IMR-90 (cell line): ENCODE measurements around the gene TTF2. TPM values are rescaled to one million over a fixed set of nuclear protein-coding genes. Genes with fewer than 3 reads are reported as not detected.

ENCODE experiments used
- ATAC-seq: fragments of 200-7000 bp; cut with Tn5 transposase; 2 replicates; pipeline ENCODE4 v1.9.1; 2020; ENCODE audit warnings: low read depth, mild to moderate bottlenecking, moderate library complexity
- BruUV-seq: library from RNA; stranded (reverse); fragments of 400-500 nt; replicated peaks from 2 replicates; lab custom pipeline; 2021; lab: Mats Ljungman, UMichigan
- CTCF ChIA-PET: fragments of 300-600 bp; formaldehyde crosslinking; extraction: SDS; loops from one replicate; lab custom pipeline; 2021; ENCODE audit warnings: antibody characterized with exemption; lab: Yijun Ruan, JAX
- POLR2A ChIA-PET: fragments of 300-600 bp; sonication (Branson Sonifier 250); formaldehyde crosslinking; loops from one replicate; lab custom pipeline; 2022; ENCODE audit warnings: antibody characterized with exemption; ENCODE audit not compliant: unreplicated experiment; lab: Charles Lee
- DNase-seq: peaks from one replicate; pipeline ENCODE4 v3.0.0; 2013
- H2AFZ ChIP-seq: replicated peaks from 2 replicates; pipeline ENCODE3; 2013; ENCODE audit warnings: low read length, mild to moderate bottlenecking; ENCODE audit not compliant: poor library complexity
- H2AK5ac ChIP-seq: 2 replicates; pipeline ENCODE4 v1.6.1; 2013; ENCODE audit warnings: low read depth, low read length, inconsistent platforms
- H2AK9ac ChIP-seq: replicated peaks from 2 replicates; pipeline ENCODE3; 2013; ENCODE audit warnings: mild to moderate bottlenecking, low read depth, low read length, moderate library complexity; ENCODE audit not compliant: poor library complexity
- H2BK120ac ChIP-seq: 2 replicates; pipeline ENCODE4 v1.6.1; 2013; ENCODE audit warnings: low read depth, low read length, inconsistent platforms
- H2BK15ac ChIP-seq: 3 replicates; pipeline ENCODE4 v1.6.1; 2013; ENCODE audit warnings: low read depth, low read length, inconsistent platforms
- H2BK20ac ChIP-seq: 2 replicates; pipeline ENCODE4 v1.6.1; 2013; ENCODE audit warnings: low read depth, mild to moderate bottlenecking, inconsistent platforms, low read length, moderate library complexity
- H2BK5ac ChIP-seq: 2 replicates; pipeline ENCODE4 v1.6.1; 2013; ENCODE audit warnings: mild to moderate bottlenecking, low read depth, low read length, inconsistent platforms; ENCODE audit not compliant: poor library complexity, severe bottlenecking
- H3K14ac ChIP-seq: replicated peaks from 2 replicates; pipeline ENCODE4 v1.6.1; 2013; ENCODE audit warnings: low read depth, low read length, inconsistent platforms
- H3K18ac ChIP-seq: 2 replicates; pipeline ENCODE4 v1.6.1; 2013; ENCODE audit warnings: low read depth, low read length, control low read depth
- H3K23ac ChIP-seq: 2 replicates; pipeline ENCODE4 v1.6.1; 2013; ENCODE audit warnings: low read depth, low read length, inconsistent platforms
- H3K27ac ChIP-seq: 2 replicates; pipeline ENCODE4 v1.5.1; 2013; ENCODE audit warnings: mild to moderate bottlenecking, control low read depth, low read length; ENCODE audit not compliant: insufficient read depth
- H3K27me3 ChIP-seq: 2 replicates; pipeline ENCODE4 v1.6.1; 2013; ENCODE audit warnings: low read length; ENCODE audit not compliant: control insufficient read depth, insufficient read depth
- H3K36me3 ChIP-seq: 2 replicates; pipeline ENCODE4 v1.6.1; 2013; ENCODE audit warnings: low read length, mixed read lengths; ENCODE audit not compliant: control insufficient read depth, insufficient read depth
- H3K4ac ChIP-seq: 2 replicates; pipeline ENCODE4 v1.6.1; 2013; ENCODE audit warnings: low read depth, low read length, inconsistent platforms
- H3K4me1 ChIP-seq: 2 replicates; pipeline ENCODE4 v1.6.1; 2013; ENCODE audit warnings: low read length, mixed read lengths; ENCODE audit not compliant: control insufficient read depth, insufficient read depth
- H3K4me2 ChIP-seq: 2 replicates; pipeline ENCODE4 v1.6.1; 2013; ENCODE audit warnings: low read depth, mild to moderate bottlenecking, control low read depth, low read length, moderate library complexity
- H3K4me3 ChIP-seq: 2 replicates; pipeline ENCODE4 v1.5.1; 2013; ENCODE audit warnings: low read depth, mild to moderate bottlenecking, control low read depth, low read length, moderate library complexity; ENCODE audit not compliant: insufficient read depth
- H3K56ac ChIP-seq: 2 replicates; pipeline ENCODE4 v1.6.1; 2013; ENCODE audit warnings: low read length, inconsistent platforms; ENCODE audit not compliant: insufficient read depth; ENCODE audit errors: extremely low read depth
- H3K79me1 ChIP-seq, 2 experiments: 2 replicates each; pipeline ENCODE4 v1.6.1; 2013; ENCODE audit warnings: low read length in 2 of 2, inconsistent platforms in 1 of 2, low read depth in 1 of 2
- H3K9ac ChIP-seq: 2 replicates; pipeline ENCODE4 v1.6.1; 2013; ENCODE audit warnings: low read depth, low read length, control low read depth
- H3K9me1 ChIP-seq: 2 replicates; pipeline ENCODE4 v1.6.1; 2013; ENCODE audit warnings: low read length, inconsistent platforms; ENCODE audit not compliant: insufficient read depth
- H3K9me3 ChIP-seq: 2 replicates; pipeline ENCODE4 v1.6.1; 2013; ENCODE audit warnings: low read length; ENCODE audit not compliant: control insufficient read depth, insufficient read depth
- H4K20me1 ChIP-seq: 2 replicates; pipeline ENCODE4 v1.6.1; 2013; ENCODE audit warnings: low read length, inconsistent platforms; ENCODE audit not compliant: insufficient read depth
- H4K5ac ChIP-seq: 2 replicates; pipeline ENCODE4 v1.6.1; 2013; ENCODE audit warnings: mild to moderate bottlenecking, low read depth, low read length, control low read depth
- H4K8ac ChIP-seq, 2 experiments: 2 replicates each; pipeline ENCODE4 v1.6.1; 2013; ENCODE audit warnings: low read depth in 2 of 2, low read length in 2 of 2, control low read depth in 1 of 2, inconsistent platforms in 1 of 2
- H4K91ac ChIP-seq: 2 replicates; pipeline ENCODE4 v1.6.1; 2013; ENCODE audit warnings: low read depth, low read length, inconsistent platforms; ENCODE audit not compliant: insufficient read depth
- BHLHE40 ChIP-seq: fragments of 150-350 bp; IDR thresholded peaks from 2 replicates; pipeline ENCODE4 v1.6.1; 2016; ENCODE audit warnings: mild to moderate bottlenecking, low read depth, low read length
- CEBPB ChIP-seq: IDR thresholded peaks from 2 replicates; pipeline ENCODE4 v1.6.1; 2012; ENCODE audit warnings: low read depth, low read length, improper control_type of control experiment
- CHD1 ChIP-seq: IDR thresholded peaks from 2 replicates; pipeline ENCODE4 v1.6.1; 2012; ENCODE audit warnings: low read depth, low read length, improper control_type of control experiment
- CTCF ChIP-seq: conservative IDR thresholded peaks from 2 replicates; pipeline ENCODE4 v1.5.1; 2012; ENCODE audit warnings: mild to moderate bottlenecking, low read depth, low read length, improper control_type of control experiment
- ELK1 ChIP-seq: fragments of 150-350 bp; IDR thresholded peaks from 2 replicates; pipeline ENCODE4 v1.6.1; 2016; ENCODE audit warnings: low read depth, mild to moderate bottlenecking, low read length, moderate library complexity, borderline replicate concordance
- MAFK ChIP-seq: IDR thresholded peaks from 2 replicates; pipeline ENCODE4 v1.6.1; 2012; ENCODE audit warnings: low read depth, low read length, improper control_type of control experiment
- MAZ ChIP-seq: IDR thresholded peaks from 2 replicates; pipeline ENCODE4 v1.6.1; 2012; ENCODE audit warnings: low read depth, mild to moderate bottlenecking, low read length, improper control_type of control experiment, moderate library complexity, borderline replicate concordance
- MXI1 ChIP-seq: IDR thresholded peaks from 2 replicates; pipeline ENCODE4 v1.6.1; 2012; ENCODE audit warnings: low read depth, mild to moderate bottlenecking, low read length, moderate library complexity, borderline replicate concordance
- NFE2L2 ChIP-seq: fragments of 150-350 bp; IDR thresholded peaks from 2 replicates; pipeline ENCODE4 v1.6.1; 2016; ENCODE audit warnings: low read depth, mild to moderate bottlenecking, low read length
- POLR2A ChIP-seq: IDR thresholded peaks from 2 replicates; pipeline ENCODE4 v1.6.1; 2012; ENCODE audit warnings: mild to moderate bottlenecking, low read depth, low read length
- RAD21 ChIP-seq: IDR thresholded peaks from 2 replicates; pipeline ENCODE4 v1.6.1; 2012; ENCODE audit warnings: low read length, improper control_type of control experiment
- RCOR1 ChIP-seq: IDR thresholded peaks from 2 replicates; pipeline ENCODE4 v1.6.1; 2012; ENCODE audit warnings: mild to moderate bottlenecking, low read length, improper control_type of control experiment; ENCODE audit not compliant: insufficient replicate concordance
- RFX5 ChIP-seq: IDR thresholded peaks from 2 replicates; pipeline ENCODE4 v1.8.0; 2012; ENCODE audit warnings: low read depth, mild to moderate bottlenecking, low read length, moderate library complexity
- SMC3 ChIP-seq: fragments of 150-350 bp; IDR thresholded peaks from 2 replicates; pipeline ENCODE4 v1.6.1; 2016; ENCODE audit warnings: low read depth, mild to moderate bottlenecking, antibody characterized with exemption, low read length, moderate library complexity
- WGBS, 2 experiments: methylation state at CpG; one replicate each; pipeline versions ENCODE4 v1.1.5 to v1.1.7; 2013; ENCODE audit warnings: missing lambda C conversion rate in 2 of 2; ENCODE audit not compliant: insufficient read length in 1 of 2; ENCODE audit errors: extremely low coverage in 2 of 2; 5-methylcytosine and 5-hydroxymethylcytosine counted together
- dilution Hi-C: fragments of 300-500 bp; cut with HindIII; formaldehyde crosslinking; loops from one replicate; pipeline ENCODE4 v1.14.3; 2018; ENCODE audit warnings: low sequenced_read_pairs; ENCODE audit not compliant: unreplicated experiment
- in situ Hi-C: fragments of 300-500 bp; cut with MboI; formaldehyde crosslinking; loops from 3 replicates; pipeline ENCODE4 v1.14.3; 2019; ENCODE audit warnings: low sequenced_read_pairs, inconsistent platforms, mixed read lengths
- intact Hi-C: fragments of 100-400 bp; cut with micrococcal nuclease; formaldehyde crosslinking; loops from 2 replicates; pipeline ENCODE4 v1.10.0; 2022
- polyA plus RNA-seq, 3 experiments: library from polyadenylated mRNA; depleted of rRNA; stranded (reverse); fragments of >200 nt; gene quantifications; 2 replicates each; pipeline ENCODE4 v1.2.3, GENCODE V29; 2012; ENCODE audit warnings: low replicate concordance in 1 of 3
- total RNA-seq: library from RNA; depleted of rRNA; stranded (reverse); fragments of >200 nt; gene quantifications from 2 replicates; pipeline ENCODE4 v1.2.3, GENCODE V29; 2012

TTF2 gene
- total and polyA plus RNA-seq, 2 of the 4 experiments (the other 2 are of a cell fraction) = 11.5 to 14.7 TPM

- Histone ChIP-seq H3K4me1 (peaks cover 24% of the 10 kb centered on the region), H3K36me3 (no peaks in the 10 kb centered on the region; the same call in 1 of the 2 replicates), H2AFZ (no peak overlapping the region), H3K18ac (peak overlapping the region; percentile 21), H3K9me3 (no peaks in the 10 kb centered on the region), H3K27ac (peak overlapping the region; percentile 32; the same call in 1 of the 2 replicates), H3K4ac (peak overlapping the region; percentile 76), H3K23ac (no peak overlapping the region), H3K9ac (no peak overlapping the region), H2AK9ac (no peak overlapping the region), H2BK5ac (peak overlapping the region; percentile 86), H4K91ac (peak overlapping the region; percentile 87), H3K27me3 (no peaks in the 10 kb centered on the region), H3K4me2 (no peak overlapping the region), H3K56ac (no peak overlapping the region), H3K14ac (peak overlapping the region; percentile 66), H2BK120ac (peak overlapping the region; percentile 78), H3K4me3 (no peak overlapping the region), H3K9me1 (peaks cover 25% of the 10 kb centered on the region), H4K20me1 (peaks cover 3% of the 10 kb centered on the region; the same call in 1 of the 2 replicates), H2BK15ac (peak overlapping the region; percentile 26; the same call in 2 of the 3 replicates), H3K79me1 (peaks cover 0 to 8% of the 10 kb centered on the region in 2 experiments; a peak in 1 of 4 replicates), H4K8ac (peak overlapping the region; percentile 37 to 87; a peak in 2 of 4 replicates), H2BK20ac (peak overlapping the region; percentile 84), H2AK5ac (peak overlapping the region; percentile 94), H4K5ac (peak overlapping the region; percentile 8; the same call in 1 of the 2 replicates)
- BruUV-seq = no TSS peak
- POLR2A ChIA-PET = interaction anchor here (0.9 kb wide), 1 partner anchor 18 kb away, joined by 3 read pairs; no protein-coding TSS in a partner anchor
- CTCF ChIA-PET = interaction anchor here (0.8 to 2.8 kb wide), 6 partner anchors 15 to 34 kb away, joined by 3 to 11 read pairs (median 4); no protein-coding TSS in a partner anchor
- dilution Hi-C loops = no loop called here
- intact Hi-C loops = no loop called here
- ATAC-seq (no peak), DNase-seq (peak; percentile 66)
- WGBS, 2 experiments = 92% methylated on average over 2 of the region's 7 CpGs; no CpG with 5 or more reads in 1 of the 2 experiments
- no peak for TF ChIP-seq SMC3
- TF ChIP-seq CEBPB = no peak
- TF ChIP-seq BHLHE40 = no peak
- TF ChIP-seq MAZ = no peak
- TF ChIP-seq ELK1 = no peak
- no peak for TF ChIP-seq POLR2A
- TF ChIP-seq RCOR1 = no peak
- TF ChIP-seq MAFK = no peak
- TF ChIP-seq RFX5 = no peak
- no peak for TF ChIP-seq CTCF
- TF ChIP-seq RAD21 = no peak
- no peak for TF ChIP-seq NFE2L2
- no peak for TF ChIP-seq CHD1
- TF ChIP-seq MXI1 = no peak
- in situ Hi-C loops = no loop called here
Measured at GRCh38 chr1:117094841-117095604, 34.9 kb downstream of the TTF2 start.
